Measurements from ENCODE around the gene FKBP4.

The FKBP4 gene

GRCh38 chr12:2756756-2757155, 38.0 kb upstream of the FKBP4 start:
- Histone ChIP-seq H3K4me3 (ENCODE audit: insufficient read depth, low read length, poor library complexity, severe bottlenecking) (no peak overlapping the region), H4K20me1 (ENCODE audit: low read depth, low read length) (no peaks in the 10 kb centered on the region), H3F3A (ENCODE audit: insufficient read depth) (no peaks in the 10 kb centered on the region), H3K4me2 (ENCODE audit: low read depth, low read length, poor library complexity, severe bottlenecking) (no peak overlapping the region), H2AFZ (ENCODE audit: low read depth, low read length, severe bottlenecking) (no peak overlapping the region), H3K79me2 (ENCODE audit: insufficient read depth, low read length) (no peaks in the 10 kb centered on the region), H3K36me3 (ENCODE audit: low read length) (no peaks in the 10 kb centered on the region), H3K27ac (ENCODE audit: low read depth, low read length) (no peak overlapping the region), H3K9me2 (replicated peaks; ENCODE audit: insufficient read depth, low read length) (no peaks in the 10 kb centered on the region), H3K9ac (ENCODE audit: low read length) (no peak overlapping the region), H3K27me3 (ENCODE audit: low read length) (no peaks in the 10 kb centered on the region; the same call in 1 of the 2 replicates), H3K9me3 (ENCODE audit: insufficient read depth, low read length) (no peaks in the 10 kb centered on the region)
- TF ChIP-seq CTCF (IDR thresholded peaks at IDR 0.05; ENCODE audit: insufficient read depth, low read length, poor library complexity, severe bottlenecking) (no peak), EZH2phosphoT487 (conservative IDR thresholded peaks at IDR 0.05; ENCODE audit: low read length) (no peak)

GRCh38 chr12:2759733-2760132, 35.0 kb upstream of the FKBP4 start:
- no peaks in the 10 kb centered on the region for H3K36me3 ChIP-seq (ENCODE audit: low read length)
- no peaks in the 10 kb centered on the region for H3F3A ChIP-seq (ENCODE audit: insufficient read depth)
- no peaks in the 10 kb centered on the region; the same call in 1 of the 2 replicates for H3K27me3 ChIP-seq (ENCODE audit: low read length)
- H3K4me2 ChIP-seq (ENCODE audit: low read depth, low read length, poor library complexity, severe bottlenecking), result no peak overlapping the region
- no peaks in the 10 kb centered on the region for H4K20me1 ChIP-seq (ENCODE audit: low read depth, low read length)
- TF ChIP-seq CTCF (IDR thresholded peaks at IDR 0.05; ENCODE audit: insufficient read depth, low read length, poor library complexity, severe bottlenecking) (no peak), EZH2phosphoT487 (conservative IDR thresholded peaks at IDR 0.05; ENCODE audit: low read length) (no peak)
- no peaks in the 10 kb centered on the region for H3K9me3 ChIP-seq (ENCODE audit: insufficient read depth, low read length)
- no peaks in the 10 kb centered on the region for H3K79me2 ChIP-seq (ENCODE audit: insufficient read depth, low read length)
- no peak overlapping the region for H3K4me3 ChIP-seq (ENCODE audit: insufficient read depth, low read length, poor library complexity, severe bottlenecking)
- no peak overlapping the region for H3K9ac ChIP-seq (ENCODE audit: low read length)
- H3K9me2 ChIP-seq (replicated peaks; ENCODE audit: insufficient read depth, low read length), result no peaks in the 10 kb centered on the region
- no peak overlapping the region for H3K27ac ChIP-seq (ENCODE audit: low read depth, low read length)
- no peak overlapping the region for H2AFZ ChIP-seq (ENCODE audit: low read depth, low read length, severe bottlenecking)

- Histone ChIP-seq H3K4me2 (ENCODE audit: low read depth, low read length, poor library complexity, severe bottlenecking) (no peak overlapping the region), H3K27me3 (ENCODE audit: low read length) (no peaks in the 10 kb centered on the region), H2AFZ (ENCODE audit: low read depth, low read length, severe bottlenecking) (no peak overlapping the region), H3K9me2 (replicated peaks; ENCODE audit: insufficient read depth, low read length) (no peaks in the 10 kb centered on the region), H3K9ac (ENCODE audit: low read length) (no peak overlapping the region), H3K79me2 (ENCODE audit: insufficient read depth, low read length) (no peaks in the 10 kb centered on the region), H3K27ac (ENCODE audit: low read depth, low read length) (no peak overlapping the region), H3K9me3 (ENCODE audit: insufficient read depth, low read length) (no peaks in the 10 kb centered on the region), H3F3A (ENCODE audit: insufficient read depth) (no peaks in the 10 kb centered on the region), H4K20me1 (ENCODE audit: low read depth, low read length) (no peaks in the 10 kb centered on the region), H3K4me3 (ENCODE audit: insufficient read depth, low read length, poor library complexity, severe bottlenecking) (no peak overlapping the region), H3K36me3 (ENCODE audit: low read length) (no peaks in the 10 kb centered on the region)
- no peak for TF ChIP-seq CTCF (IDR thresholded peaks at IDR 0.05; ENCODE audit: insufficient read depth, low read length, poor library complexity, severe bottlenecking)
- TF ChIP-seq EZH2phosphoT487 (conservative IDR thresholded peaks at IDR 0.05; ENCODE audit: low read length), result no peak
Observed at GRCh38 chr12:2764398-2764797, 30.4 kb upstream of the FKBP4 start.
